Right atrium auricular region (tissue), 2 donors: ENCODE data around the gene PLXNB2. TPM values are rescaled to one million over a fixed set of nuclear protein-coding genes. Genes with fewer than 3 reads are reported as not detected.

Experiments
- DNase-seq: peaks from one replicate; pipeline ENCODE4 v3.0.0-alpha.2; 2019; ENCODE audit warnings: low spot score
- H3K27ac ChIP-seq, 2 donors: fragments of 200-600 bp; sonication (generic); 1 replicate in 1 of 2; 2 replicates in 1 of 2; pipeline ENCODE4 v1.5.1; 2016 to 2019
- H3K27me3 ChIP-seq, 2 donors: fragments of 200-600 bp; sonication (generic); one replicate each; pipeline versions ENCODE4 v1.5.1 to v1.6.0; 2017 to 2019
- H3K36me3 ChIP-seq: fragments of 200-600 bp; sonication (generic); one replicate; pipeline ENCODE4 v1.5.1; 2016
- H3K4me1 ChIP-seq, 2 donors: fragments of 200-600 bp; sonication (generic); one replicate each; pipeline versions ENCODE4 v1.5.1 to v1.6.0; 2017 to 2019
- H3K4me3 ChIP-seq, 2 donors: fragments of 200-600 bp; sonication (generic); 1 replicate in 1 of 2; 2 replicates in 1 of 2; pipeline ENCODE4 v1.5.1; 2017 to 2019; ENCODE audit warnings: mild to moderate bottlenecking in 1 of 2, moderate library complexity in 1 of 2
- H3K9me3 ChIP-seq, 2 donors: fragments of 200-600 bp; sonication (generic); one replicate each; pipeline ENCODE4 v1.5.1; 2019
- total RNA-seq, 2 donors: library from RNA; depleted of rRNA; stranded (reverse); fragments of >200 nt; gene quantifications; one replicate each; pipeline ENCODE4 v1.1.0, GENCODE V29; 2016
- TF ChIP-seq, protein P1 (sequence below), 2 donors: fragments of 200-600 bp; sonication (generic); IDR thresholded peaks; one replicate each; pipeline ENCODE4 v1.5.1; 2019; ENCODE audit warnings: antibody characterized with exemption in 2 of 2

The PLXNB2 gene
- total RNA-seq, 2 donors from 2014 or later = 60.3 to 92.8 TPM

- TF ChIP-seq, protein P1, sequence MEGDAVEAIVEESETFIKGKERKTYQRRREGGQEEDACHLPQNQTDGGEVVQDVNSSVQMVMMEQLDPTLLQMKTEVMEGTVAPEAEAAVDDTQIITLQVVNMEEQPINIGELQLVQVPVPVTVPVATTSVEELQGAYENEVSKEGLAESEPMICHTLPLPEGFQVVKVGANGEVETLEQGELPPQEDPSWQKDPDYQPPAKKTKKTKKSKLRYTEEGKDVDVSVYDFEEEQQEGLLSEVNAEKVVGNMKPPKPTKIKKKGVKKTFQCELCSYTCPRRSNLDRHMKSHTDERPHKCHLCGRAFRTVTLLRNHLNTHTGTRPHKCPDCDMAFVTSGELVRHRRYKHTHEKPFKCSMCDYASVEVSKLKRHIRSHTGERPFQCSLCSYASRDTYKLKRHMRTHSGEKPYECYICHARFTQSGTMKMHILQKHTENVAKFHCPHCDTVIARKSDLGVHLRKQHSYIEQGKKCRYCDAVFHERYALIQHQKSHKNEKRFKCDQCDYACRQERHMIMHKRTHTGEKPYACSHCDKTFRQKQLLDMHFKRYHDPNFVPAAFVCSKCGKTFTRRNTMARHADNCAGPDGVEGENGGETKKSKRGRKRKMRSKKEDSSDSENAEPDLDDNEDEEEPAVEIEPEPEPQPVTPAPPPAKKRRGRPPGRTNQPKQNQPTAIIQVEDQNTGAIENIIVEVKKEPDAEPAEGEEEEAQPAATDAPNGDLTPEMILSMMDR (IDR thresholded peaks at IDR 0.05) = no peak
- Histone ChIP-seq H3K27ac (no peak overlapping the region), H3K4me1 (peaks cover 0 to 2% of the 10 kb centered on the region in 2 donors), H3K4me3 (no peak overlapping the region), H3K27me3 (no peaks in the 10 kb centered on the region), H3K36me3 (no peaks in the 10 kb centered on the region), H3K9me3 (no peaks in the 10 kb centered on the region)
- no peak for DNase-seq
Measured at GRCh38 chr22:50320671-50321325, 13.4 kb upstream of the PLXNB2 start.

- Histone ChIP-seq H3K4me3 (no peak overlapping the region), H3K36me3 (no peaks in the 10 kb centered on the region), H3K9me3 (no peaks in the 10 kb centered on the region), H3K4me1 (no peaks in the 10 kb centered on the region), H3K27ac (no peak overlapping the region), H3K27me3 (no peaks in the 10 kb centered on the region)
- no peak for DNase-seq
- TF ChIP-seq, protein P1 (IDR thresholded peaks at IDR 0.05) = no peak
Measured at GRCh38 chr22:50320116-50320515, 12.7 kb upstream of the PLXNB2 start.

DNA sequence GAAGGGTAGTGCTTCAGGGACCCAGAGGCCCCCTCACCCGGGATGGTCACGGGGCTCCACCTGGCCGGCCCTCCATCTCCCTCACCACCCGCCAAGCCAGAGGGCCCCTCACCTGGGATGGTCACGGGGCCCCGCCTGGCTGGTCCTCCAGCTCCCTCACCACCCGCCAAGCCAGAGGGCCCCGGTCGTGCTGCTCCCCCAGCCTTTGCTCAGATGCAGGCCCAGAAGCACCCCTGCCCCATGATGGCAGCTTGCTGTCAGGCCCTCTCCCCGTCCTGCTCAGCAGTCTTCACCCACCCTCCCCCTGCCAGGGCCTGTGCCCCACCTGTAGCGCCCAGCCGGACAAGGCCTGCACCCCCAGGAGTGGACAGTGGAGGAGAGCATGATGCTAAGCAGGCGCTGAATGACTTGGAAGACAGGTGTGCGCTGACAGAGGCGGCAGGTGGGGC is 12.1 kb upstream of the PLXNB2 start:
- Histone ChIP-seq H3K4me3 (no peak overlapping the region), H3K4me1 (no peaks in the 10 kb centered on the region), H3K9me3 (no peaks in the 10 kb centered on the region), H3K27ac (no peak overlapping the region), H3K36me3 (no peaks in the 10 kb centered on the region), H3K27me3 (no peaks in the 10 kb centered on the region)
- TF ChIP-seq, protein P1 (IDR thresholded peaks at IDR 0.05) = no peak
- no peak for DNase-seq

GRCh38 chr22:50318698-50319411 is 11.4 kb upstream of the PLXNB2 start:
- Histone ChIP-seq H3K4me3 (no peak overlapping the region), H3K9me3 (no peaks in the 10 kb centered on the region), H3K27ac (no peak overlapping the region), H3K27me3 (no peaks in the 10 kb centered on the region), H3K36me3 (no peaks in the 10 kb centered on the region), H3K4me1 (peaks cover 0 to 4% of the 10 kb centered on the region in 2 donors)
- TF ChIP-seq, protein P1 (IDR thresholded peaks at IDR 0.05) = no peak
- DNase-seq = no peak

GRCh38 chr22:50318356-50318697 is 10.9 kb upstream of the PLXNB2 start:
- H3K4me1 ChIP-seq = peaks cover 0 to 7% of the 10 kb centered on the region in 2 donors
- TF ChIP-seq, protein P1 (IDR thresholded peaks at IDR 0.05) = no peak

More at GRCh38 chr22:50318356-50318697, 10.9 kb upstream of the PLXNB2 start:
- DNase-seq = no peak
- Histone ChIP-seq H3K4me3 (no peak overlapping the region), H3K27ac (no peak overlapping the region), H3K9me3 (no peaks in the 10 kb centered on the region), H3K36me3 (no peaks in the 10 kb centered on the region), H3K27me3 (no peaks in the 10 kb centered on the region)
